Activated gamma-delta T cell treated with Interleukin-2 at 50 U/mL for 16 hours (primary cell): ENCODE results near the gene DGKG.

Experiments
- DNase-seq: peaks from one replicate; pipeline ENCODE4 v3.0.0-alpha.2; 2020

DGKG gene

DNA sequence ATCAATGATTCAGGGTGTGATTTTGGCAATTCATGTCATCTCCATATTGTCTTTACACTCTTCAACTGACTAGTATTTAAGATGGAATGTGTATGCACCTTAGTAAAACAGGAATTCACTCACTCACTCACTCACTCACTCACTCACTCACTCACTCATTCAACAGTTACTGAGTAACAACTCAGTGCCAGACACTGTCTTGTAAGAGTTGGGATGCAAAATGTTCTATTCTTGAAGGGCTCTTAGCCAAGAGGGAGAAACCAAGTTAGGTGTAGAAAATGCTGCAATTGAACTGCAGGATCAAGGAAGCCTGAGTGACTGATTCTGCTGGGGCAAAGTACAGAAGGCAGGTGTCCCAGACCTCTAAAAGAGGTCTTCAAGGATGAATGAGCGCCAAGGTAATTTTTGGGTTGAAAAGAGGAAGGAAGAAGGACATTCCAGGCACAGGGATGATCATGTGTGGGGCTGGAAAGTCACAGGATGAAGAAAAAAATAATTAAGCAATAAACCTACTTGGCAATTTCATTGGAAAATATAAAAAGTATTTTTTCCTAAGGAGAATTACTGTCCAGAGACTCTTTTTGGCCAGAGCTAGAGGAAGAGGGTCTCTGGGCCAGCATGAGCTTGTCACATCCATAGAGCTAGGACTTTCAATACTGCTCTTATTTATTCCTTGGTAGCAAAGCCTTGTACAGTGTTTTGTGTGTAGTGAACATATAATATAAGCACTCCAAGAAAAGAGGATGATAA lies 194.2 kb downstream of the DGKG start:
- no peak for DNase-seq

GRCh38 chr3:186166491-186167288 lies 195.3 kb downstream of the DGKG start:
- no peak for DNase-seq

DNA sequence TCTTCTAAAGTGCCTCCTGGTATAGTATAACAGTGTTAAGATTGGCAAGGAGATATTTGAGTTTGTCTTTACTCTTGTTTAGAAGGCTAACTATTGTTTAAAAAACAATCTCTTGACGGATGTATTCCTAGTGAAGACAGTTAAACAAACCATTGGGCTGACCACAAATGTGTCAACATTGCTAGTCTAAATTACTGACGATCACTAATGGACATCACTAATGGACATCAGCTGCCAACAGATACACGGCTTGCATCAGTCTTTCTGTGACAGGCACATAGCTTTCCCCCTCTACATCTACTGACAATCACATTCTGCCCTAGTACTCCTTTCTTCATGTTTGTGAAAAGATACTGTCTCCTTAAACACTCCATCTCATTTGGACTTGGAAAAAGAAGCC lies 196.0 kb downstream of the DGKG start:
- no peak for DNase-seq

DNA sequence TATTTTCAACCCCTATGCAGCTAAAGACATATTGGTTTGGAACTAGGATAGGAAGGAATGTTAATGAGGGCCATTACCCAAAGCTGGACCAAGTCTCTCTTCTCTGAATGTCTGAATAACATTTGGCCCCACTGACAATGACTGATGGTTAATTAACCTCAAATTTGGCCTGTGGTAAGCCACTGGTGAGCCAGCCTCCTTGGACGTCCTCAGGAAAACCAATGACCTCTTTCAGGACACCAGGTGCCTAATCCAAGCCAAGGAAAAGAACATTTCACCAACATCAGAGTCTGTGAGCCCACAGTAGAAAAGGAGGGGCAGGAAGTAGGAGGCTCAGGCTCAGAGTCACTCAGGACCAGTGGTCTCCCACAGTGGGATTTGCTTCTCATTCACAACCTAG lies 196.7 kb downstream of the DGKG start:
- DNase-seq = no peak

- no peak for DNase-seq
Observed at GRCh38 chr3:186164696-186165095, 197.3 kb downstream of the DGKG start.

- no peak for DNase-seq
Observed at GRCh38 chr3:186162221-186162620, 199.8 kb downstream of the DGKG start.

DNA sequence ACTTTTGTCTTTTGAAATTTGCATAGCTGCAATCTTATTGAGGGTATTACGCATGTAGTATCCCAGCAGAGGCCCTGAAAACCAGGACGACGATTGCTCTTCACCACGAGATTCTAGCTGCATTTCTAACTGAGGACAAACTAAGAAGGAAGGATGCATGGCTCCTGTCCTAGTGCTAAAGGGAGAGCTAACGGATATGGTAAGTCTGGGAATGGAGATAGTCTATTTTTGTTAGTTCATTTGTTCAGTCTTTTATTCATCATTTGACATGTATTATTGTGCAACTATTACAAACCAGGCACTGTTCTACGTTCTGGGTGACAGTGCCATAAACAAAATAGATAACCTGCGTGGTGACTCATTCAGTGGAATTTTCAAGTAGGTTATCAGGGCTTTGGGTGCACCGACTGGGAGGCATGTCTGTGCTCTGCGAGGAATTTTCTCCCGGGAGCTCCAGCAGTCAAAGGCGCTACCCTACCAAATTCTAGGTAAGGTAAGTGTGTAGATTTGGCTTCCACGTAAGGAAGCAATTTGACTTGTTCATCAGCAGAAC lies 201.3 kb downstream of the DGKG start:
- no peak for DNase-seq

DNA sequence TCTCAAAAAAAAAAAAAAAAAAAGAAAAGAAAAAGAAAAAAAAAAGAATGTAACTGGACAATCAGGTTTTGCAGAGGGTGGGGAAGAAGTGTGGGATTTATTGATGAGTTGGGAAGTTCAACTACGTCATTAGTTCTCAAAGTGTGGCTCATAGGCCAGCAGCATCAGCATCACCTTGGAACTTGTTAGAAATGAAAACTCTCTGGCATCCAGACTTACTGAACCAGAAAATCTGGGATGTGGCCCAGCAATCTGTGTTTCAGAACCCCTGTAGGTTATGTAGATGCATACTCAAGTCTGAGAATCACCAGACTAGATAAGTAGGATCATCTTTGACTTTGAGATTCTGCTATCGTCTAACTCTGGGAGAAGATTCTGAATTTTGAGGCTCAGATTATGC lies 207.4 kb downstream of the DGKG start:
- no peak for DNase-seq

DNA sequence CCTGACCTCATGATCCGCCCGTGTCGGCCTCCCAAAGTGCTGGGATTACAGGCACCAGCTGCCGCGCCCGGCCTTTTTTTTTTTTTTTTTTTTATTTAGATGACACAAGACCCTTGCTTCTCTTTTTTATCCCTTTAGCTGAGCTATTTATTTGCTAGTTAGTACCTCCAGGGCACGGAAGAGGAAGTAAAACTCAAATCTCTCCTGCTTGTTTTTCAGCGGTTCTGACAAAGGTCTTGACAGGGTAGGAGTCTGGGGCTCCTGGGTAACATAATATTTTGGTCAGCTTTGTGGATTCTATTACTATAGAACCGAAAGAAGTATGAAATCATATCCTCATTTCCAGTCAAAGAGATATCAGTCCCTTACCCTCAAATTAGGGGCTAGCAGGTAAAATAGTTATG lies 209.1 kb downstream of the DGKG start:
- no peak for DNase-seq

- no peak for DNase-seq
Observed at GRCh38 chr3:186152361-186152798, 209.7 kb downstream of the DGKG start.

DNA sequence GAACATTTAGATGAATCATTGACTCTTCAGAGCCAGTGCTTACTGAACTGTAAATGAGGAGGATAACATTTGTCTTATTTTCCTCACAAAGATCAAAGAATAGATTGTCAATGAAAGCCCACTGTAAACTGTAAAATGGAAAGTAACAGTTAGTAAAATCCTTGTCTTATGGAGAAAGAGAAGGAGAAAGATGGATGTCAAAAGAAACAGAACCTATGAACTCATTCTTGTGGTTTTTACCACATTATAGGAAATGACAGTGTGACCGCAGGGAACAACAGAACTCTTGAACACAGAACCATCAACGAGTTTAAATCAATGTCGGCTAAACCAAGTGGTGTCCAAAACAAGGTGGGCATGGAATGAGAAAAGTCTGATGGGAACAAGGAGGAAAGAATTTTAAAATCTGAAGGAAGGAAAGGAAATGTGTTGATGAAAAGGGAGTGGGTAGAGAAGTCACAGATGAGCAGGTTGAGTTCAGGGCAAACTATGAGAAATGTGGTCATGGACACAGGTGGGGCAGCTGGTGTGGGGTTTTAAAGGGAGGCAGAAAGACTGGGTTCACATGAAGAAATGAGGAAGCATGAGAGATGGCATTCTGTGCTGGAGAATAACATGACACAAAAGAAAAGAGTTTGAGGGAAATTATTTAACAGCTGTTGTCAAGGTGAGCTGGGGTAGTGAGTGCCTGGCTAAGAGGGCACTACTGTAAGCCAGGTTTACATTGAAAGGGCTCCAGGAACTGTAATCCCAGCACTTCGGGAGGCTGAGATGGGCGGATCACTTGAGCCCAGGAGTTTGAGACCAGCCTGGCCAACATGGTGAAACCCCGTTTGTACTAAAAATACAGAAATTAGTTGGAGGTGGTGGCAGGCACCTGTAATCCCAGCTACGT lies 210.7 kb downstream of the DGKG start:
- DNase-seq = no peak

GRCh38 chr3:186150041-186150830 lies 211.8 kb downstream of the DGKG start:
- no peak for DNase-seq

DNA sequence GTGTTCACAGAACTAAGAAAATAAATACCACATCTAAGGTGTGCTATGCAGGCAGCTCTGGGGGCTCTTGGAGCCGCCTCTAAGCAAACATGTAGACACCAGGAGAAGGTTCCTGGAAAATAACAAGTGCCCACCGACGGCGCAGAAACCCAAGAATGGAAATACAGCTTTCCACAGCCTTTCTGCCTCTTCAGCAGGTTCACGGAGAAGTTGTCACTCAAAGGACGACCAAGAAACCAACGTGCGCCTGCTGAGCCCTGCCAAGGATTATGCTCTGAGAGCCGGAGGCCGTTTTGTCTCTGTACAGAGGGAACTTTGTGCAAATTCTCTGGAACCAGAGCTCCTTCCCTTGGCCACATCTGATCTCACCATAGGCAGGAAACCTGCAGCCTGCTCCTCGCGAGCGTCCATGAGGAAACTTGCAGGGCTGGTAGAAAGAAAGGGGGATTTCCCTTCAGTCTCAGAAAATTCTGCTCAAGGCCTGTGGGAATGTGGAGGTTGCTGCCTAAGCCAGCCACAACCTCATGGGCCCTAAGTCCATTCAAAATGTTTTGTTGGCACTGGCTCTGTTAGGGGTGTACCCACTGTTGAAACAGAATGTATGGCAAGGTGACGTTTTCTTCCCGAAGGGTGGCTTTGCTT lies 212.6 kb downstream of the DGKG start:
- DNase-seq = no peak

- no peak for DNase-seq
Observed at GRCh38 chr3:186144257-186144656, 217.8 kb downstream of the DGKG start.

DNA sequence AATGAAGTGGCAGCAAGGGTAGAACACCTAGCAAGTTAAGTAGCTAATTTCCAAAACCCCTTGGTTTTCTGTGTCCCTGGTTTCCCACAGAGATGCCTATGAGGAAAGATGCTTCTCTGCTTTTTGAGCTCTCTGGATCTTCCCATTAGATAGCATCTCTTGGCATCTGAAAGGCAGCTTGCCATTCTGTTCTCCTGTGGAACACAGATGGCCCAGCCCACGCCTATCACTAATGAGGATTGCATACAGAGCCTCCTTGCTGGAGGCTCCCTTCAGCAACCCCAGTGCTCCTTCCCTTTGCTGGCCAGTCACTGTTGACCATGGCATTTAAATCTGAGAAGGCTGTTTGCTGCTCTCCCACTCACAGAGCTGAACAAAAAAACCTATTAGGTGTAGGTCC lies 218.8 kb downstream of the DGKG start:
- DNase-seq = no peak

- no peak for DNase-seq
Observed at GRCh38 chr3:186142393-186142932, 219.6 kb downstream of the DGKG start.

DNA sequence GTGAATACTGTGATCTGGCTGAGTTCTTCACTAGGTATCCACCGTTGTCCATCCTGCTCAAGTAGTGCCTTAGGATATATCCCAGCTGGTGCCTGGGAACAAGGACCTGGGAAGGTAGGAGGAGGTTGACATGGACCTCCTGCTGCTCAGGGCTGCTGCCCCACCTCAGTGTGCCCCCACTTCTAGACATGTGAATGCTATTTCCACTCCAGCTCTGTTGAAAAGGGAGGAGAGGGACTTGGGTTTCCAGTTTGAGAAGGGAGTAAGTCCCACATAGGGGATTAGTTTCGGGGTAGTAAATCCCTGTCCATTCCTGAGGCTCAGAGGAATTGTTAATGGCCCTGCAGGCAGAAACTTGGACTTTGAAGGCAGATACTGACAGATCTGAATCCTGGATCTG lies 220.2 kb downstream of the DGKG start:
- DNase-seq = no peak

DNA sequence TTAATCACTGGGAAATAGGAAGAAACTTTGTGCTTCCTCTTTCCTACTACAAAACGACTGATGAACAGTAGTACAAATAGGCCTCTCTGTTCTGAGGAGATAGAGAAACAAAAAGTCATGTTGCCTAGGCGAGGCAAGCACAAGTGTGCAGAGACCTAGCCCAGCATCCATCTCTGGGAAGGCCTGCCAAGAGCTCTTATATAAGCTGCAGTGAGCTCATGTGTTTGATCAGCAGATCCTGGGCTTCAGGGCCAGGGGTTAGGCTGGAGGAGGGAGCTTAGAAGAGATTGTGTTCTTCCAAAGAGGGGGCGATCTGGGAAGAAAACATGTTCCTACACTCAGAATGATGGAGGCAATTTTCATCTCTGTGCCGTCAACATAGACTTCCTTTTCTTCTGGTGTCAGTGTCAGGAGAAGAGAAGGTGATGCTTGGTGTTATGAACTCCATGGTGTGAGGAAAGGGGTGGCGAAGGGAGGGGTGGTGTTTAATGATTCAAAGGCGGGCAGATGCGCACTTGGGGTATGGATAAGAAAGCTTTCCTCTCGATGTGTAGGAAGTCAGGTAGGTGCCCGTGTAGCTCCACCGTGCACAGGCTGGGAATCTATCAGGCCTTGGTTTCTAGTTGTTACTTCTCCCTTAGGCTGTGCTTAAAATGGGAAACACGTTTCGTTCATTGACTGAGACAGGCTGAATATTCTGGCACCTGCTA lies 223.6 kb downstream of the DGKG start:
- DNase-seq = no peak

DNA sequence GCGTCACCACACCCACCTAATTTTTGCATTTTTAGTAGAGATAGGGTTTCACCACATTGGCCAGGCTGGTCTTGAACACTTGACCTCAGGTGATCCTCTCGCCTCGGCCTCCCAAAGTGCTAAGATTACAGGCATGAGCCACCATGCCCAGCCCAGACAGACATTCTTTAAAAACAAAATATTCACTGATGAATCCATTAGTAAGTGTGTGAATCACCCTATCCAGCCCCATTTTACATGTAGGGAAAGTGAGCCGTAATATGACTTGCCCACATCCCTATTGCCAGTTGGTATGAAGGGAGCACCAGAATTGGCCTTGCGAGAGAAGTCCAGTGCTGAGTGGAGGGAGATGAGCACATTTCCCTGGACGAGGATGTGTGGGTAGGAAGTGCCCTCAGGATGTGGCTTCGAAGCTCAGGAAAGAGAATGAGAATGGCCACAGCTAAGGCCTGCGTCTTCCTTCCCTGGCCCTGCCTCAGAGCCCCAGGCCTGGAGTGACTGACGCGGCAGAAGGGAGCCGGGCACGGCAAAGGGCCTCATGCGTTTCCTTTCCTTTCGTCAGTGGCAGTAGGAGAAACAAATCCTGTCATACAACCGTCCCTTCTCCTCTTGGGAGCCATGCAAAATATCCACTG lies 224.9 kb downstream of the DGKG start:
- DNase-seq = no peak

- DNase-seq = no peak
Observed at GRCh38 chr3:186133980-186134379, 228.1 kb downstream of the DGKG start.
